GM23338 (cell line): ENCODE results near the gene MEPE.

Source experiments
- CTCF ChIP-seq, 2 experiments: fragments of 200-600 bp in 1 of 2; sonication (generic) in 1 of 2; conservative IDR thresholded peaks; 2 replicates each; pipeline versions ENCODE4 v1.5.1 to v1.6.1; 2016 to 2017; ENCODE audit warnings: antibody characterized with exemption in 2 of 2, low read depth in 2 of 2, mild to moderate bottlenecking in 2 of 2, moderate library complexity in 1 of 2
- ETS1 ChIP-seq: IDR thresholded peaks from 2 replicates; pipeline ENCODE4 v1.6.1; 2016; ENCODE audit warnings: antibody characterized with exemption
- EZH2 ChIP-seq: fragments of 200-600 bp; sonication (generic); IDR thresholded peaks from one replicate; pipeline ENCODE4 v1.8.0; 2017; ENCODE audit warnings: antibody characterized with exemption, mild to moderate bottlenecking, low read depth; ENCODE audit not compliant: unreplicated experiment
- EZH2phosphoT487 ChIP-seq: fragments of 200-600 bp; sonication (generic); IDR thresholded peaks from one replicate; pipeline ENCODE4 v1.8.1; 2018; ENCODE audit warnings: antibody characterized with exemption; ENCODE audit not compliant: unreplicated experiment
- JUNB ChIP-seq: IDR thresholded peaks from one replicate; pipeline ENCODE4 v1.6.1; 2016; ENCODE audit warnings: antibody characterized with exemption; ENCODE audit not compliant: unreplicated experiment
- POLR2AphosphoS5 ChIP-seq: IDR thresholded peaks from 2 replicates; pipeline ENCODE4 v1.6.1; 2016; ENCODE audit warnings: antibody characterized with exemption, low read depth
- REST ChIP-seq: IDR thresholded peaks from one replicate; pipeline ENCODE4 v1.6.1; 2018; ENCODE audit warnings: antibody characterized with exemption; ENCODE audit not compliant: unreplicated experiment
- ZNF114 ChIP-seq: fragments of 250-450 bp; sonication (Bioruptor Pico); IDR thresholded peaks from 2 replicates; pipeline ENCODE4 v1.5.0; 2020; ENCODE audit warnings: mild to moderate bottlenecking, moderate library complexity

GRCh38 chr4:87855559-87855958, 22.8 kb downstream of the MEPE start:
- TF ChIP-seq CTCF (conservative IDR thresholded peaks at IDR 0.05; ENCODE audit: low read depth in 2 of 2) (no peak), EZH2 (no peak), JUNB (no peak), POLR2AphosphoS5 (no peak), REST (no peak), EZH2phosphoT487 (no peak), ZNF114 (CRISPR knock-in tag) (no peak), ETS1 (no peak)
